H1 (cell line): ENCODE data around the gene SLC24A3. TPM values are rescaled to one million over a fixed set of nuclear protein-coding genes. Genes with fewer than 3 reads are reported as not detected.

Experiments used
- CBX5 ChIP-seq: fragments of 300-800, 300-1000 bp; sonication (generic); IDR thresholded peaks from 2 replicates; pipeline ENCODE4 v1.7.1; 2016; ENCODE audit warnings: antibody characterized with exemption, low read length, low read depth
- FOSL1 ChIP-seq: IDR thresholded peaks from 2 replicates; pipeline ENCODE4 v1.6.1; 2011; ENCODE audit warnings: mild to moderate bottlenecking, low read depth, low read length, moderate library complexity; ENCODE audit not compliant: insufficient read depth
- KDM1A ChIP-seq: fragments of 200-600, 300-600 bp; sonication (generic); IDR thresholded peaks from 2 replicates; pipeline ENCODE4 v1.7.1; 2016; ENCODE audit warnings: mild to moderate bottlenecking, low read length, borderline replicate concordance
- RAD21 ChIP-seq, 2 experiments: IDR thresholded peaks in 1 of 2; conservative IDR thresholded peaks in 1 of 2; 2 replicates each; pipeline ENCODE4 v1.6.1; 2011; ENCODE audit warnings: low read depth in 2 of 2, low read length in 2 of 2, improper control_type of control experiment in 1 of 2, inconsistent platforms in 1 of 2, mild to moderate bottlenecking in 1 of 2, moderate library complexity in 1 of 2
- SUZ12 ChIP-seq: fragments of 200-600 bp; sonication (generic); IDR thresholded peaks from 2 replicates; pipeline ENCODE4 v1.6.1; 2012; ENCODE audit warnings: mild to moderate bottlenecking, inconsistent platforms, low read length, moderate library complexity, mixed read lengths
- polyA plus RNA-seq, 7 experiments: library from polyadenylated mRNA; depleted of rRNA in 3 of 7; stranded (reverse) in 5 of 7; unstranded in 2 of 7; fragments of >200 nt in 5 of 7; fragments of 200-250 nt in 2 of 7; gene quantifications; 1 replicate in 5 of 7; 2 replicates in 1 of 7; 4 replicates in 1 of 7; pipeline versions ENCODE4 v1.2.1 to v1.2.3, GENCODE V29; 2011 to 2013; ENCODE audit warnings: missing spikeins in 2 of 7, mixed read lengths in 2 of 7
- total RNA-seq: library from RNA; stranded (reverse); fragmentation: NEBNext Ultra II Directional; extraction: Animal tissue kit (Norgen Biotek cat#: 25700); gene quantifications from 2 replicates; pipeline ENCODE4 v1.2.1, GENCODE V29; 2021
- TF ChIP-seq, protein P1 (sequence below): IDR thresholded peaks from 2 replicates; pipeline ENCODE4 v1.6.1; 2012; ENCODE audit warnings: inconsistent platforms

Gene SLC24A3
- total and polyA plus RNA-seq, 2 of the 8 experiments (the other 6 are each of a cell fraction or from before 2014, with no cell fraction given): 4.5 to 6.3 TPM

DNA sequence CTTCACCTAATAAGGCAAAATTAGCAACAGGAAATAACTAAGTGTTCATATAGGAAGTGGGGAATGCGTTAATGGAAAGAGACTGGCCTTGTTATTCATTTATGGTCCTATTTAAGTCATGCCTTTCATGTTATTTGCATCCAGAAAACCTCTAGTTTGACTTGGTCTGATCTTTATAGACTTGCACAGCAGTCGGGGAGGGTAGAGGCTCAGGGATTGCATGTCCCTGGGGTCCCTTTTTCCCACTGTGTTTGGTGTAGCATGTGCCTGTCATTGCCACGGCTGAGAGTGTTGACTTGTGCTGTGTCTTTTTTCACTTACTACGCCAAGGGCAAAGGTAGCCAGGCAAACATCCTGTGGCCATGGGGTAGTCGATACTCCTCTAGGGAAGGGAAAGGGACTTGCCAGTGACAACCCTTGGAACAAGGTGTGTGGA lies 440.2 kb downstream of the SLC24A3 start (continued):
- TF ChIP-seq SUZ12: no peak
- TF ChIP-seq RAD21 (IDR thresholded peaks at IDR 0.05 in 1 of 2, conservative IDR thresholded peaks at IDR 0.05 in 1 of 2; ENCODE audit: low read depth in 2 of 2, low read length in 2 of 2): no peak
- no peak for TF ChIP-seq CBX5
- no peak for TF ChIP-seq KDM1A
- TF ChIP-seq, protein P1, sequence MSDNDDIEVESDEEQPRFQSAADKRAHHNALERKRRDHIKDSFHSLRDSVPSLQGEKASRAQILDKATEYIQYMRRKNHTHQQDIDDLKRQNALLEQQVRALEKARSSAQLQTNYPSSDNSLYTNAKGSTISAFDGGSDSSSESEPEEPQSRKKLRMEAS: no peak
- no peak for TF ChIP-seq FOSL1
